HEK293 (cell line): ENCODE measurements around the gene HEATR3.
A peak's percentile ranks its signal among the peaks of the same experiment; 100 is the strongest.

Experiments used
- CTCF ChIA-PET: fragments of 350-600 bp; formaldehyde crosslinking; extraction: SDS; loops from one replicate; lab custom pipeline; 2021; ENCODE audit warnings: antibody characterized with exemption; lab: Yijun Ruan, JAX
- POLR2A ChIA-PET: fragments of 300-600 bp; formaldehyde crosslinking; extraction: SDS; loops from one replicate; lab custom pipeline; 2020; ENCODE audit warnings: antibody characterized with exemption, inconsistent platforms; lab: Yijun Ruan, JAX
- H3K27ac ChIP-seq: fragments of 200-500 bp; sonication (Bioruptor generic); 2 replicates; pipeline ENCODE4 v1.5.1; 2014; ENCODE audit warnings: low read depth, low read length, control low read depth, inconsistent platforms; ENCODE audit errors: extremely low read depth
- H3K36me3 ChIP-seq, 2 experiments: fragments of 200-500 bp in 1 of 2; sonication (Bioruptor generic) in 1 of 2; 1 replicate in 1 of 2; 2 replicates in 1 of 2; pipeline ENCODE4 v1.5.1; 2014 to 2017; ENCODE audit warnings: inconsistent platforms in 2 of 2, low read length in 2 of 2; ENCODE audit not compliant: control insufficient read depth in 2 of 2, insufficient read depth in 1 of 2
- H3K4me1 ChIP-seq: fragments of 200-500 bp; sonication (Bioruptor generic); 2 replicates; pipeline ENCODE4 v1.5.1; 2014; ENCODE audit warnings: mild to moderate bottlenecking, low read length, inconsistent platforms; ENCODE audit not compliant: control insufficient read depth, insufficient read depth
- H3K4me3 ChIP-seq: 2 replicates; pipeline ENCODE4 v1.5.1; 2011; ENCODE audit warnings: low read depth, mild to moderate bottlenecking, control low read depth, low read length, moderate library complexity
- H3K9me3 ChIP-seq: fragments of 200-500 bp; sonication (Bioruptor generic); 2 replicates; pipeline ENCODE4 v1.5.1; 2014; ENCODE audit warnings: low read depth, low read length, inconsistent platforms; ENCODE audit not compliant: control insufficient read depth, insufficient read depth
- EGR2 ChIP-seq: fragments of 450-650 bp; formaldehyde crosslinking; IDR thresholded peaks from 2 replicates; pipeline ENCODE4 v1.5.1; 2016; ENCODE audit warnings: low read depth, missing biosample characterization, missing genetic modification characterization
- KLF16 ChIP-seq: fragments of 450-650 bp; formaldehyde crosslinking; IDR thresholded peaks from 2 replicates; pipeline ENCODE4 v1.5.1; 2017; ENCODE audit warnings: missing biosample characterization, missing genetic modification characterization
- KLF17 ChIP-seq: fragments of 450-650 bp; formaldehyde crosslinking; IDR thresholded peaks from 2 replicates; pipeline ENCODE4 v1.5.1; 2016; ENCODE audit warnings: missing biosample characterization, missing genetic modification characterization
- KLF9 ChIP-seq: fragments of 450-650 bp; formaldehyde crosslinking; IDR thresholded peaks from 2 replicates; pipeline ENCODE4 v1.5.1; 2016; ENCODE audit warnings: missing biosample characterization, missing genetic modification characterization, low read depth
- SP7 ChIP-seq: fragments of 450-650 bp; formaldehyde crosslinking; IDR thresholded peaks from 2 replicates; pipeline ENCODE4 v1.5.1; 2016; ENCODE audit warnings: missing biosample characterization, missing genetic modification characterization
- ZBTB1 ChIP-seq: fragments of 450-650 bp; formaldehyde crosslinking; IDR thresholded peaks from 2 replicates; pipeline ENCODE4 v1.5.1; 2016; ENCODE audit warnings: missing biosample characterization, missing genetic modification characterization
- ZBTB17 ChIP-seq: fragments of 450-650 bp; formaldehyde crosslinking; IDR thresholded peaks from 2 replicates; pipeline ENCODE4 v1.5.1; 2016; ENCODE audit warnings: missing biosample characterization, missing genetic modification characterization
- ZBTB26 ChIP-seq: fragments of 450-650 bp; formaldehyde crosslinking; optimal IDR thresholded peaks from 2 replicates; pipeline ENCODE3; 2016; ENCODE audit warnings: missing biosample characterization, mild to moderate bottlenecking, missing genetic modification characterization
- ZBTB6 ChIP-seq: fragments of 450-650 bp; formaldehyde crosslinking; IDR thresholded peaks from 2 replicates; pipeline ENCODE4 v1.5.1; 2017; ENCODE audit warnings: missing biosample characterization, missing genetic modification characterization
- ZBTB8A ChIP-seq: fragments of 450-650 bp; formaldehyde crosslinking; IDR thresholded peaks from 2 replicates; pipeline ENCODE4 v1.5.1; 2016; ENCODE audit warnings: missing biosample characterization, missing genetic modification characterization
- ZFP3 ChIP-seq: fragments of 450-650 bp; formaldehyde crosslinking; IDR thresholded peaks from 2 replicates; pipeline ENCODE4 v1.5.1; 2016; ENCODE audit warnings: low read depth, missing biosample characterization, missing genetic modification characterization
- ZFP69B ChIP-seq: fragments of 450-650 bp; formaldehyde crosslinking; IDR thresholded peaks from 2 replicates; pipeline ENCODE4 v1.5.1; 2016; ENCODE audit warnings: missing biosample characterization, missing genetic modification characterization
- ZNF214 ChIP-seq: fragments of 450-650 bp; formaldehyde crosslinking; IDR thresholded peaks from 2 replicates; pipeline ENCODE4 v1.5.1; 2017; ENCODE audit warnings: missing biosample characterization, mild to moderate bottlenecking, missing genetic modification characterization, borderline replicate concordance
- ZNF24 ChIP-seq: fragments of 450-650 bp; formaldehyde crosslinking; IDR thresholded peaks from 2 replicates; pipeline ENCODE4 v1.5.1; 2016; ENCODE audit warnings: missing biosample characterization, missing genetic modification characterization
- ZNF248 ChIP-seq: fragments of 450-650 bp; formaldehyde crosslinking; IDR thresholded peaks from 2 replicates; pipeline ENCODE4 v1.5.1; 2017; ENCODE audit warnings: missing biosample characterization, missing genetic modification characterization
- ZNF274 ChIP-seq, 2 experiments: fragments of 200-500 bp in 1 of 2; fragments of 450-650 bp in 1 of 2; sonication (Bioruptor generic) in 1 of 2; formaldehyde crosslinking in 1 of 2; IDR thresholded peaks; 2 replicates each; pipeline versions ENCODE4 v1.5.1 to v1.6.1; 2014 to 2016; ENCODE audit warnings: borderline replicate concordance in 1 of 2, inconsistent platforms in 1 of 2, low read length in 1 of 2, missing biosample characterization in 1 of 2, missing genetic modification characterization in 1 of 2
- ZNF391 ChIP-seq: fragments of 450-650 bp; formaldehyde crosslinking; IDR thresholded peaks from 2 replicates; pipeline ENCODE4 v1.5.1; 2016; ENCODE audit warnings: low read depth, missing biosample characterization, missing genetic modification characterization, borderline replicate concordance
- ZNF513 ChIP-seq: fragments of 450-650 bp; IDR thresholded peaks from 2 replicates; pipeline ENCODE4 v1.5.1; 2018; ENCODE audit warnings: missing biosample characterization, missing genetic modification characterization
- ZNF561 ChIP-seq: fragments of 450-650 bp; IDR thresholded peaks from 2 replicates; pipeline ENCODE4 v1.5.1; 2018; ENCODE audit warnings: missing biosample characterization, missing genetic modification characterization, borderline replicate concordance
- ZNF571 ChIP-seq: fragments of 450-650 bp; formaldehyde crosslinking; IDR thresholded peaks from 2 replicates; pipeline ENCODE4 v1.5.0; 2017; ENCODE audit warnings: missing biosample characterization, missing genetic modification characterization
- ZNF580 ChIP-seq: fragments of 450-650 bp; formaldehyde crosslinking; IDR thresholded peaks from 2 replicates; pipeline ENCODE4 v1.5.1; 2016; ENCODE audit warnings: missing biosample characterization, missing genetic modification characterization
- ZNF600 ChIP-seq: fragments of 450-650 bp; formaldehyde crosslinking; IDR thresholded peaks from 2 replicates; pipeline ENCODE4 v1.5.1; 2016; ENCODE audit warnings: missing biosample characterization, missing genetic modification characterization
- ZNF621 ChIP-seq: fragments of 450-650 bp; formaldehyde crosslinking; IDR thresholded peaks from 2 replicates; pipeline ENCODE4 v1.5.1; 2017; ENCODE audit warnings: missing biosample characterization, missing genetic modification characterization
- ZNF670 ChIP-seq: fragments of 450-650 bp; formaldehyde crosslinking; IDR thresholded peaks from 2 replicates; pipeline ENCODE4 v1.5.1; 2016; ENCODE audit warnings: missing biosample characterization, missing genetic modification characterization, low read depth
- ZNF692 ChIP-seq: fragments of 450-650 bp; formaldehyde crosslinking; IDR thresholded peaks from 2 replicates; pipeline ENCODE4 v1.5.1; 2016; ENCODE audit warnings: missing biosample characterization, missing genetic modification characterization
- ZNF76 ChIP-seq: fragments of 450-650 bp; formaldehyde crosslinking; IDR thresholded peaks from 2 replicates; pipeline ENCODE4; 2016; ENCODE audit warnings: low read depth, missing biosample characterization, missing genetic modification characterization, borderline replicate concordance
- ZNF777 ChIP-seq: fragments of 450-650 bp; formaldehyde crosslinking; IDR thresholded peaks from 2 replicates; pipeline ENCODE4 v1.5.1; 2017; ENCODE audit warnings: missing biosample characterization, missing genetic modification characterization, borderline replicate concordance
- ZNF843 ChIP-seq: fragments of 450-650 bp; formaldehyde crosslinking; IDR thresholded peaks from 2 replicates; pipeline ENCODE4 v1.5.1; 2016; ENCODE audit warnings: missing biosample characterization, missing genetic modification characterization
- ZXDB ChIP-seq: fragments of 450-650 bp; formaldehyde crosslinking; IDR thresholded peaks from 2 replicates; pipeline ENCODE4 v1.5.1; 2016; ENCODE audit warnings: missing biosample characterization, missing genetic modification characterization

HEATR3 gene

GRCh38 chr16:50065624-50066481, at the start of gene HEATR3:
Gene HEATR3 (plus strand): TSS chr16:50065970. CDS start chr16:50066132, 162 bp downstream.
- no peaks in the 10 kb centered on the region for H3K9me3 ChIP-seq
- TF ChIP-seq ZNF561 (tag by site-specific recombination), result peak; percentile 46; the same call in 1 of the 2 replicates
- peak; percentile 81 for TF ChIP-seq ZNF76
- TF ChIP-seq ZNF670 (tag by site-specific recombination), result no peak
- no peak; the same call in 1 of the 2 replicates for TF ChIP-seq KLF16 (tag by site-specific recombination)
- TF ChIP-seq ZBTB1, result no peak
- no peak for TF ChIP-seq ZFP69B
- TF ChIP-seq ZNF600 (tag by site-specific recombination), result peak; percentile 66
- TF ChIP-seq ZNF777 (tag by site-specific recombination), result peak; percentile 94; the same call in 1 of the 2 replicates
- TF ChIP-seq KLF17 (tag by site-specific recombination), result no peak
- TF ChIP-seq ZBTB26, result peak; percentile 80
- TF ChIP-seq ZNF580 (tag by site-specific recombination), result peak; percentile 96
- TF ChIP-seq ZNF214, result no peak
- no peak for TF ChIP-seq ZNF274 (IDR thresholded peaks at IDR 0.05; ENCODE audit: low read length)
- TF ChIP-seq ZNF274 (tag by site-specific recombination; IDR thresholded peaks at IDR 0.05; ENCODE audit: borderline replicate concordance), result no peak
- TF ChIP-seq ZXDB, result 0 out of 2 replicates have a peak, but pooled peaks have one; percentile 31
- TF ChIP-seq ZBTB17 (tag by site-specific recombination), result peak; percentile 60
- no peak for TF ChIP-seq ZNF571 (tag by site-specific recombination)
- TF ChIP-seq ZNF24 (tag by site-specific recombination), result 0 out of 2 replicates have a peak, but pooled peaks have one; percentile 32
- 0 out of 2 replicates have a peak, but pooled peaks have one; percentile 68 for TF ChIP-seq ZNF391 (tag by site-specific recombination)
- no peak for TF ChIP-seq ZNF248 (tag by site-specific recombination)
- TF ChIP-seq SP7 (tag by site-specific recombination), result peak; percentile 48; the same call in 1 of the 2 replicates
- TF ChIP-seq ZNF692, result peak; percentile 65
- 0 out of 2 replicates have a peak, but pooled peaks have one; percentile 8 for TF ChIP-seq ZNF513
- TF ChIP-seq ZNF621 (tag by site-specific recombination), result no peak
- peak; percentile 83 for TF ChIP-seq ZFP3
- TF ChIP-seq KLF9 (tag by site-specific recombination), result peak; percentile 42; the same call in 1 of the 2 replicates
- TF ChIP-seq ZBTB8A (tag by site-specific recombination), result no peak
- TF ChIP-seq EGR2, result peak; percentile 11; the same call in 1 of the 2 replicates
- TF ChIP-seq ZBTB6, result peak; percentile 77
- peak; percentile 68 for TF ChIP-seq ZNF843 (tag by site-specific recombination)

More at GRCh38 chr16:50065624-50066481, at the start of gene HEATR3:
- POLR2A ChIA-PET, result interaction anchor here (0.5 to 1.6 kb wide), 16 partner anchors 8 to 1641 kb away, joined by 3 to 14 read pairs (median 4); partner anchors contain the start of genes CNEP1R1 and TENT4B
- CTCF ChIA-PET, result interaction anchor here (0.6 to 5.0 kb wide), 5 partner anchors 19 to 444 kb away, joined by 3 to 70 read pairs (median 4); no protein-coding TSS in a partner anchor
- Histone ChIP-seq H3K4me1 (no peaks in the 10 kb centered on the region), H3K36me3 (peaks cover 7 to 32% of the 10 kb centered on the region in 2 experiments; a peak in 2 of 3 replicates), H3K4me3 (peak within 1 kb of the TSS; percentile 98), H3K27ac (peak within 1 kb of the TSS; percentile 97)
